Kidney tubule cell (primary cell): ENCODE measurements around the gene CRISPLD2.
A peak's percentile ranks its signal among the peaks of the same experiment; 100 is the strongest.
"Not testable (repeated sequence)": the region's sequence is repeated elsewhere in the genome, so short reads cannot be mapped to it uniquely, and the experiment has no call there.

Experiments used
- DNase-seq: peaks from one replicate; pipeline ENCODE4 v3.0.0-alpha.2; 2018; ENCODE audit warnings: low spot score

CRISPLD2 gene

GRCh38 chr16:84822990-84823389 is 3.2 kb downstream of the CRISPLD2 start:
- no peak for DNase-seq

GRCh38 chr16:84823484-84823883 is 3.7 kb downstream of the CRISPLD2 start:
- DNase-seq = no peak

- no peak for DNase-seq
Measured at GRCh38 chr16:84823926-84824325, 4.1 kb downstream of the CRISPLD2 start.

GRCh38 chr16:84825896-84826557 is 6.2 kb downstream of the CRISPLD2 start:
- no peak for DNase-seq

GRCh38 chr16:84826558-84826941 is 6.8 kb downstream of the CRISPLD2 start:
- DNase-seq = no peak

GRCh38 chr16:84827131-84827574 is 7.4 kb downstream of the CRISPLD2 start:
- no peak for DNase-seq

GRCh38 chr16:84827897-84828296 is 8.1 kb downstream of the CRISPLD2 start:
- DNase-seq = no peak

- DNase-seq = no peak
Measured at GRCh38 chr16:84828322-84828721, 8.5 kb downstream of the CRISPLD2 start.

- peak; percentile 84 for DNase-seq
Measured at GRCh38 chr16:84829168-84829965, 9.6 kb downstream of the CRISPLD2 start.

GRCh38 chr16:84830765-84831384 is 11.1 kb downstream of the CRISPLD2 start:
- DNase-seq = no peak

- DNase-seq = not testable (repeated sequence)
Measured at GRCh38 chr16:84831728-84832127, 11.9 kb downstream of the CRISPLD2 start.

GRCh38 chr16:84832488-84833143 is 12.8 kb downstream of the CRISPLD2 start:
- peak; percentile 93 for DNase-seq

- DNase-seq = no peak
Measured at GRCh38 chr16:84833144-84833500, 13.3 kb downstream of the CRISPLD2 start.

- DNase-seq = no peak
Measured at GRCh38 chr16:84833542-84834402, 14.0 kb downstream of the CRISPLD2 start.

GRCh38 chr16:84834403-84834772 is 14.6 kb downstream of the CRISPLD2 start:
- no peak for DNase-seq

GRCh38 chr16:84836234-84836647 is 16.5 kb downstream of the CRISPLD2 start:
- peak; percentile 97 for DNase-seq

GRCh38 chr16:84836967-84837366 is 17.2 kb downstream of the CRISPLD2 start:
- no peak for DNase-seq

- no peak for DNase-seq
Measured at GRCh38 chr16:84838383-84838948, 18.7 kb downstream of the CRISPLD2 start.

- DNase-seq = peak; percentile 74
Measured at GRCh38 chr16:84839054-84839453, 19.3 kb downstream of the CRISPLD2 start.

- peak; percentile 97 for DNase-seq
Measured at GRCh38 chr16:84839956-84840355, 20.2 kb downstream of the CRISPLD2 start.
